ENCODE results near the gene LGALS7. TPM values are rescaled to one million over a fixed set of nuclear protein-coding genes. Genes with fewer than 3 reads are reported as not detected.

Gene LGALS7
- polyA plus RNA-seq, 1 donor from 2014 or later, result not detected

DNA sequence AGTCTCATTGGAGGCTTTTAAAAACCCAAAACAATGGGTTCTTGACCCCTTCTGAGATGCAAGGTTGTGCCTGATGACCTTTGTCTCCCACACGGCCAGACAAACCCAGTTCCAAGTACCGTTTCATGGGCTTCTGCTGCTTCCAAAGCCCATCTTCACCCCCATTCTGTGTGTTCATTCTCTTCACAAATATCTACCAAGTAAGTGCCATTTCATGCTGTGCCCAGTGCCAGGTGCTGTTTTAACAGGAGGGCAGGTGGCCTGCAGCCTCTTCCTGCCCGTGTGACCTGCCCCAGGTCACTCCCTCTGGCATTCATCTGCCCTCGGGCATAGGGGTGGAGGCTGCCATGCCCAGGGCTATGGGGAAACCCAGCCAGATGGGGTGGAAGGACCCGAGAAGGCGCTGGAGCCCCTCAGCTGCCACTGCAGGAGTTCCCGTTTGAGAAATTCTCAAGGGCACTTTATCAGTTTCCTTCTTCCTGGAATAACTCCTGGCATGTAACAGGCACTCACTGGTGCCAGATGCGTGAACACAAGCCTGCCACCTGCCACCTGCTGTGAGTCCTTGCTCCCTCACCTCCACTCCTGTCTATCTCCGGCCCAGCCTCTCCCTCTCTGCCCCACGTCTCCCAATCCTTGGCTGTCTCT is 41.5 kb downstream of the LGALS7 start:
- no peaks in the 10 kb centered on the region for H3K79me2 ChIP-seq (replicated peaks; ENCODE audit: insufficient read depth, low read length)
- no peaks in the 10 kb centered on the region for H4K20me1 ChIP-seq (ENCODE audit: insufficient read depth)
- H3K9ac ChIP-seq (ENCODE audit: low read length), result no peak overlapping the region
- H3K9me2 ChIP-seq (ENCODE audit: insufficient read depth, low read length), result no peaks in the 10 kb centered on the region
- H3F3A ChIP-seq (ENCODE audit: insufficient read depth, low read length, poor library complexity, severe bottlenecking), result no peaks in the 10 kb centered on the region
- no peak overlapping the region for H3K27ac ChIP-seq (ENCODE audit: low read length)
- no peaks in the 10 kb centered on the region for H3K9me3 ChIP-seq (ENCODE audit: low read length)
- peaks cover 9% of the 10 kb centered on the region for H3K27me3 ChIP-seq (ENCODE audit: insufficient read depth, low read depth, low read length)
- no peaks in the 10 kb centered on the region for H3K36me3 ChIP-seq (ENCODE audit: insufficient read depth, low read length)
- no peak for TF ChIP-seq TAF1 (IDR thresholded peaks at IDR 0.05; ENCODE audit: low read depth)
- no peak for TF ChIP-seq RAD21 (conservative IDR thresholded peaks at IDR 0.05)
- no peak for TF ChIP-seq SMC3 (conservative IDR thresholded peaks at IDR 0.05; ENCODE audit: poor library complexity)
- H3K4me2 ChIP-seq (ENCODE audit: low read length), result no peak overlapping the region
- no peak overlapping the region for H2AFZ ChIP-seq (ENCODE audit: low read depth, low read length)
- H3K4me3 ChIP-seq (ENCODE audit: low read length), result no peak overlapping the region

DNA sequence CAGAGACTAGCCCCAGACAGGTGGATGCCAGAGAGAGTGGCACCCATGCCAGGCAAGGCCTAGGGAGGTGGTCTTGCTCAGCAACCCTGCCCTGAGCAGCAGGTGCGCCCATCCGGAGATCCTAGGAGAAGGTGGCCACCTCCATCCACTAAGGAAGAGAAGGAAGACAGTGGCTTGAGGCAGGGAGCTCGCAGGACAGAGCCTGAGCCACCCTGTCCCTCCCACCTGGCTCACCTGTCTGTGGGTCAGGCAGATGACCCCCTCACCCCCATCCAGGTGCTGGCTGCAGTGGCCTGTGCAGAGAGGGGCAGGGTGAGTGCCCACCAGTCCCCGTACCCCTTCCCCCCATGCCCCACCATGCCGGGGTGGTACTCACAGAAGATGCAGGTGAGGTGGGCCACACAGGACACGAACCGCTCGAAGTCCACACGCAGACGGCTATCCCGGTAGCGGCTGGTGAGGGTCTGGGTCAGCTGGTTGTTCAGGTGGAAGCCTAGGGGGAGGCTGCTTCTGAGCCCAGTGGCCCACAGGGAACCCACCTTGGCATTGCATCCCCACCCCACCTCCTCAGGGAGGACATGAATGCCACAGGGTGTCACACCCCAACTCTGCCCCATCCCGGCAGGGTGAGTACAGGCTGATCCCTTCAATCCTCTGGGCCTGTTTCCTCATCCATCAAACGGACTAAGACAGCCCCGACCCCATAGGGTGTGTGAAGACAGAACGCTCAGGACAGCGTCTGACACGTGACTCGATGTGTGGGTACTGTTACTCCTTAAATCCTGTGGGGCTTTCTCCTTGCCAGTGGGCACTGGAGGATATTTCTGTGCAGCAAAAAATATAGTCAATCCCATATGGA is 42.4 kb downstream of the LGALS7 start:
- TF ChIP-seq EP300 (conservative IDR thresholded peaks at IDR 0.05; ENCODE audit: poor library complexity, severe bottlenecking) (no peak), RAD21 (conservative IDR thresholded peaks at IDR 0.05) (no peak), MXI1 (conservative IDR thresholded peaks at IDR 0.05; ENCODE audit: poor library complexity, severe bottlenecking) (no peak), TAF1 (IDR thresholded peaks at IDR 0.05; ENCODE audit: low read depth) (no peak), POLR2AphosphoS5 (IDR thresholded peaks at IDR 0.05) (no peak), SMC3 (conservative IDR thresholded peaks at IDR 0.05; ENCODE audit: poor library complexity) (no peak), EZH2 (IDR thresholded peaks at IDR 0.05; ENCODE audit: borderline replicate concordance, insufficient read depth, low read length, poor library complexity, severe bottlenecking) (no peak)
- TF ChIP-seq, protein P1, sequence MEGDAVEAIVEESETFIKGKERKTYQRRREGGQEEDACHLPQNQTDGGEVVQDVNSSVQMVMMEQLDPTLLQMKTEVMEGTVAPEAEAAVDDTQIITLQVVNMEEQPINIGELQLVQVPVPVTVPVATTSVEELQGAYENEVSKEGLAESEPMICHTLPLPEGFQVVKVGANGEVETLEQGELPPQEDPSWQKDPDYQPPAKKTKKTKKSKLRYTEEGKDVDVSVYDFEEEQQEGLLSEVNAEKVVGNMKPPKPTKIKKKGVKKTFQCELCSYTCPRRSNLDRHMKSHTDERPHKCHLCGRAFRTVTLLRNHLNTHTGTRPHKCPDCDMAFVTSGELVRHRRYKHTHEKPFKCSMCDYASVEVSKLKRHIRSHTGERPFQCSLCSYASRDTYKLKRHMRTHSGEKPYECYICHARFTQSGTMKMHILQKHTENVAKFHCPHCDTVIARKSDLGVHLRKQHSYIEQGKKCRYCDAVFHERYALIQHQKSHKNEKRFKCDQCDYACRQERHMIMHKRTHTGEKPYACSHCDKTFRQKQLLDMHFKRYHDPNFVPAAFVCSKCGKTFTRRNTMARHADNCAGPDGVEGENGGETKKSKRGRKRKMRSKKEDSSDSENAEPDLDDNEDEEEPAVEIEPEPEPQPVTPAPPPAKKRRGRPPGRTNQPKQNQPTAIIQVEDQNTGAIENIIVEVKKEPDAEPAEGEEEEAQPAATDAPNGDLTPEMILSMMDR (IDR thresholded peaks at IDR 0.05; ENCODE audit: poor library complexity, severe bottlenecking), result no peak
- TF ChIP-seq, protein P2, sequence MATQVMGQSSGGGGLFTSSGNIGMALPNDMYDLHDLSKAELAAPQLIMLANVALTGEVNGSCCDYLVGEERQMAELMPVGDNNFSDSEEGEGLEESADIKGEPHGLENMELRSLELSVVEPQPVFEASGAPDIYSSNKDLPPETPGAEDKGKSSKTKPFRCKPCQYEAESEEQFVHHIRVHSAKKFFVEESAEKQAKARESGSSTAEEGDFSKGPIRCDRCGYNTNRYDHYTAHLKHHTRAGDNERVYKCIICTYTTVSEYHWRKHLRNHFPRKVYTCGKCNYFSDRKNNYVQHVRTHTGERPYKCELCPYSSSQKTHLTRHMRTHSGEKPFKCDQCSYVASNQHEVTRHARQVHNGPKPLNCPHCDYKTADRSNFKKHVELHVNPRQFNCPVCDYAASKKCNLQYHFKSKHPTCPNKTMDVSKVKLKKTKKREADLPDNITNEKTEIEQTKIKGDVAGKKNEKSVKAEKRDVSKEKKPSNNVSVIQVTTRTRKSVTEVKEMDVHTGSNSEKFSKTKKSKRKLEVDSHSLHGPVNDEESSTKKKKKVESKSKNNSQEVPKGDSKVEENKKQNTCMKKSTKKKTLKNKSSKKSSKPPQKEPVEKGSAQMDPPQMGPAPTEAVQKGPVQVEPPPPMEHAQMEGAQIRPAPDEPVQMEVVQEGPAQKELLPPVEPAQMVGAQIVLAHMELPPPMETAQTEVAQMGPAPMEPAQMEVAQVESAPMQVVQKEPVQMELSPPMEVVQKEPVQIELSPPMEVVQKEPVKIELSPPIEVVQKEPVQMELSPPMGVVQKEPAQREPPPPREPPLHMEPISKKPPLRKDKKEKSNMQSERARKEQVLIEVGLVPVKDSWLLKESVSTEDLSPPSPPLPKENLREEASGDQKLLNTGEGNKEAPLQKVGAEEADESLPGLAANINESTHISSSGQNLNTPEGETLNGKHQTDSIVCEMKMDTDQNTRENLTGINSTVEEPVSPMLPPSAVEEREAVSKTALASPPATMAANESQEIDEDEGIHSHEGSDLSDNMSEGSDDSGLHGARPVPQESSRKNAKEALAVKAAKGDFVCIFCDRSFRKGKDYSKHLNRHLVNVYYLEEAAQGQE (IDR thresholded peaks at IDR 0.05; ENCODE audit: borderline replicate concordance), result no peak
- Histone ChIP-seq H4K20me1 (ENCODE audit: insufficient read depth) (no peaks in the 10 kb centered on the region), H3K4me2 (ENCODE audit: low read length) (no peak overlapping the region), H2AFZ (ENCODE audit: low read depth, low read length) (no peak overlapping the region), H3K36me3 (ENCODE audit: insufficient read depth, low read length) (no peaks in the 10 kb centered on the region), H3K9me2 (ENCODE audit: insufficient read depth, low read length) (no peaks in the 10 kb centered on the region), H3K9me3 (ENCODE audit: low read length) (no peaks in the 10 kb centered on the region), H3K9ac (ENCODE audit: low read length) (no peak overlapping the region), H3K27me3 (ENCODE audit: insufficient read depth, low read depth, low read length) (peaks cover under 1% of the 10 kb centered on the region), H3F3A (ENCODE audit: insufficient read depth, low read length, poor library complexity, severe bottlenecking) (no peaks in the 10 kb centered on the region), H3K27ac (ENCODE audit: low read length) (no peak overlapping the region), H3K79me2 (replicated peaks; ENCODE audit: insufficient read depth, low read length) (no peaks in the 10 kb centered on the region), H3K4me3 (ENCODE audit: low read length) (no peak overlapping the region)

Data from neural cell (in vitro differentiated cells).